ENCODE measurements around the gene PYGB.

Gene PYGB

DNA sequence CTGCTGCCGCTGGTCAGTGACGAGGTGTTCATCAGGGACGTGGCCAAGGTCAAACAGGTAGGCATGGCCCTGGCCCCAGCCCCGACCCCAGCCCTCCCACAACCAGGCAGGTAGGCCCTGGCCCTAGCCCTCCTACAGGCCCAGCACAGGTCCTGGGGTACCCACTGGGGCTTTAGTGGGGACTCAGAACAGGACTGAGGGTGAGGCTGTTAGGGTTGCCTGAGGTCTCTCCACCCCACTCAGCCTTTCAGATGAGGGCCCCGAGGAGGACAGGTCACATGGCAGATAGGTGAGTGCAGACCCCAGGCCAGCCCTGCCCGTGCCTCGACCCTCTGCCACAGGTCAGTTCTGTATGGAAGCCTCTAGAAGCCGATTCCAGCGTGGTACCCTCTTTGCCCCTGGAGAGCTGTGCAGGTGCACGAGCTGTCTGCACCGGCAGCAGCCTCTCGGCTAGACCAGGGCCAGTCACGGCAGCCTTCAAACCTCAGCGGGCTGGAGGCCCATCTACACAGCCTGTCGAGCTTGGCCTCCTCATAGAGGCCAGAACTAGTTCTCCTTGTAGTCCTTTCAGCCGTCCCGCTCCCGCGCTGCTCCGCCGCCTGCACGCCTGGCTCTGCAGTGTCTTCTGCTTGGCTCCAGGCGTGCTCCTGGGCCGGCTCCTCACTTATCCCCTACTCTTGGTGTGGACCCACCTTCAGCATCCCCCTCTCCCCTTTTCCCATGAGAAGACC is 35.5 kb downstream of the PYGB start:
- DNase-seq = no peak

DNA sequence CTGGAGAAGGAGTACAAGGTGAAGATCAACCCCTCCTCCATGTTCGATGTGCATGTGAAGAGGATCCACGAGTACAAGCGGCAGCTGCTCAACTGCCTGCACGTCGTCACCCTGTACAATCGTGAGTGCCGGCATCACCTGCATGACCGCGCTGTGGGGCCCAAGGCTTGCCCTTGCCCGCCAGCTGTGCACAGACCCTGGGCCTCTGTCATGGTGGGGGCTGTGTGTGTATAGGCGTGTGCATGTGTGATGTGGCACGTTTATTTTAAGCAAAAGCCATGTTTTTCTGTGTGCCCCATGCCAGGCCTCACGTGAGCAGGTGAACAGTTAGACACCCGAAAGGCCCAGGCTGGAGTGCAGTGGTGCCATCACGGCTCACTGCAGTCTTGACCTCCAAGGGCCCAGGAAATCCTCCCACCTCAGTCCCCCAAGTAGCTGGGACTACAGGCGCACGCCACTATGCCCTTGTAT is 36.3 kb downstream of the PYGB start:
- no peak for DNase-seq

DNA sequence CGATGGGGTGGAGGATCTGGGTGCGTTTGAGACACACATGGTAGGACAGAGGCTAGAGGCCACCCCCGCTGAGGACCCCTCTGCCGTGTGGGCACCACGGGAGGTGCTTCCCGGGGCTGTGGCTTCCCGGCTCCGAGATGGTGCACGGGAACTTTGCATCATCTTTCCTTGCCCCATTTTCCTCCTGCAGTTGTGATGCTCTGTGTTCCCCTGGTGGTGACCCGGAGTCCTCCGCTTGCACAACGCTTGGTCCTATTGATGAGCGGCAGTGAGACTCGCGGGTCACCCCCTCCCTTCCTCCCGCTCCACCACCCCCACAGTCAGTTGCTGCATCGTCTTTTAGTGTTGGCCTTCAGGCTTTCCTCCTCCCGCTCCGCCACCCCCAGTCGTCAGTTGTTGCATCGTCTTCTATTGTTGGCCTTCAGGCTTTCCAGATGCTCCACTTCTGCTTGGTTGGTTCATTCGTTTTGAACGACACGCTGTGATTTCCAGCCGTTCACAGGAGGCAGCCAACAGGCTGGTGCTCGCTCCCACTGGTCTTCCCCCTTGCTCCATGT is 37.3 kb downstream of the PYGB start:
- no peak for DNase-seq

DNA sequence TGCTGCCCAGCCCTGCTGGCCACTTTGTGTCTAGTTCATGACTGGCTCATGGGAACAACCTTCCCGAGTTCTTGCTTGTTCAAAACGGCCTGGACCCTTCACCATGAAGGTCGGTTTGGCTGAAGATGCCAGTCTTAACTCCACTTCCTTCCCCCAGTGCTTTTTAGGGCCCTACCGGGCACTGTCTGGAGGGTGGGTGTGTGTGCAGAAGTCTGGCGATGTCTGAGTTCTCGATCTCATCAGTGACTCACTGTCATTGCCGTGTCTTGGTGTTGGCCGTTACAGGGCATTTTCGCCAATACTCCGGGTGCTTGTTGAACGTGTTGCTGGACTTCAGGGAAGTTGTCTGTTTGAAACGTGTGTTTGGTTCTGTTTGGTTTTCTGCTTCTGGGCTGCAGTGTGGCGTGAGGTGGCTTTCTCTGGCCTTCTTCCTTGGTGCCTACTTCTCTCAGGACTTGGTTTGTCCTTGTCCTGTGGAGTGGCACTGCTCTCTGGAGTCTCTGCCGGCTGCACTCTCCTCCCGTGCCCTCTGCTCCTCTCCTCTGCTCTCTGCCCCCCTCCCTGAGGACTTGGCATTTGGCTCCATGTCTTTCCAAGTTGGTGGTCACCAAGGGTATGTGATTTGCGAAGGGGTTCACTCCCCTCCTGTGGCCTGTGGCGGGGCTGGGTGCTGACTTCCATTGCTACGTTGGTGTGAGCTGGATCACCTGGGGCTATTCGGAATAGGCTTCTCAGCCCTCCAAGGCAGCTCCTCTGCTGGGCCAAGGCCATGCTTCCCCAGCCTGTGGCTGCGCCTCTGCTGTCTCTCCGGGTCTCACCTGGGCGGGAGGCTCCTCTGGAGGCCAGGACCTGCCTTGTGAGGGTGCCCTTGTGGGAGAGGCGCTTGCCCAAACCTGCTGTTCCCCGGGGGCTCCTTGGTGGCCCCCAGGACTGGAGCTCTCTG is 38.2 kb downstream of the PYGB start:
- DNase-seq = no peak

DNA sequence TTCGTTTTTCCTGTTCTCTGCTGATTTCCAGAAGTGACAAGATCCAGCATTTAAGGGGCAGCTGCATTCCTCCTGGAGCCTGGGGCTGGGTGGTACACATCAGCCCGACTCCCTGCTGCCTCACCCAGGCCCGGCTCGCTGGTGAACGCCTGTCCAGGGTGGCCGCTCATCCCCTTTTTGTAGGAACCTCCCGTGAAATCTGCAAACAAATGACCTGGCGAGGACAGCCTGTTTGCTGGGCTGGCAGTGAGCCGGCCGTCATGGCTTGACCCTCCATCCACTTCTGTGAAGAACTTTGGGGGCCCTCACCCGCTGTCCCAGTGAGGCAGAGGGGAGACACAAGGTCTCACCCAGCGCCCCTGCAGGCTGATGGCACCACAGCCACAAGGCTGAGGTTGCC is 39.0 kb downstream of the PYGB start:
- DNase-seq = no peak

DNA sequence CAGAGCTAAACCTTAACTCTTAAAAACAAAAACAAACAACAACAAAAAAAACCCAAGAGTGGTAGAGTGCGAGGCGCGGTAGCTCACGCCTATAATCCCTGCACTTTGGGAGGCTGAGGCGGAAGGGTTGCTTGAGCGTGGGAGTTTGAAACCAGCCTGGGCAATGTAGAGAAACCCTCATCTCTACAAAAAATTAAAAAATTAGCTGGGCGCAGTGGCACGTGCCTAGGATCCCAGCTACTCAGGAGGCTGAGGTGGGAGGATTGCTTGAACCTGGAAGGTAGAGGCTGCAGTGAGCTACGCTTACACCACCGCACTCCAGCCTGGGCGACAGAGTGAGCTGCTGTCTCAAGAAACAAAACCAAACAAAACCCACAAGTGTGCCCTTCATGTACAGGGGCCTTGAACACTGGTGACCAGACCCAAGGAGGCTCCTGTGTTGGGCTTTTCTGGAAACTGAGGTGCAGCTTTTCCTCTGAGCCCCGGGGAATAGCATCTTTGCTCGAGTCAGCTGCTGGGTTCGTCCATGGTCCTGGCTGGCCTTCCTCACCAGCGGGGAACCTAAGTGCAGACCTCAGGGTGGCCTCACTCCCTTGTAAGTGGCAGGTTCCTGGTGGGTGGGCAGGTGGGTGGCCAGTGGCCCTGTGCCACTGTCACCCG is 39.9 kb downstream of the PYGB start:
- DNase-seq = no peak

DNA sequence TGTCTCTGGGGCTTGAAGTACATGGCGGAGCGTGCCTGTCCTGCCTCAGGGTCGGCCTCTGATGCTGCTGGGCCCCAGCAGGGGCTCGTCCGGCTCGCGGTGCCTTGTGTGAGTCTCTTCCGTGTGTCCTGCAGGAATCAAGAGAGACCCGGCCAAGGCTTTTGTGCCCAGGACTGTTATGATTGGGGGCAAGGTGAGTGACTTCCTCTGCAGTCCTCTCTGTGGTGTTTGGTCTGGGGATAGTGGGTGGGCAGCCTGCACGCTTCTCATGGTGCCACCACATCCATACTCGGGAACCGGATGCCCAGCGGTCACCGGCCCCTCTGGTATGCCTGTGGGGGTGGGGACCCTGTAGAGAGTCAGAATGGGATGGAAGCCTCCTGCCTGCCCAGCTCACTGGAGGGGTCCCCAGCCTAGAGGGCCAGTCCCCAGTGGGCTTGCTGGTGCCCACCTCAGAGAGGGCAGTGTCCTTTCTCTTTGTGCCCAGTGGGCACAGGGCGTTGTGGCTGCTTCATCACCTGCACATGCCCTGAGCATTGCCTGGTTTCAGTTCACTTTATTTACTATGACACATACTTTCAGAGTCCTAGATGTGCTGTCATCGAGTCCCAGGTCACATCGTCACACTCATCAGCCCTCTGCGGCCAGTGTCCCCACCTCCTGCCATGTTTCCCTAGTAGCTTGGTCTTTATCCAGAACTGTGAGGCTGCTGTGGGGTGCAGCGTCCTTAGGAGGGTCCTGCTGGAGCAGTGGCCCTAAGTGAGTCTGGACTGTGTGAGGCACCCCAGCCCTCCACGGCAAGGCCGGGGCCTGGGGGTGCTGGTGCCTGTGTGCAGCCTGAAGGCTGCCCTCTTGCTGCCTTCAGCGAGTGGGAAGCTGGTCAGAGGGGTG is 40.7 kb downstream of the PYGB start:
- DNase-seq = no peak

DNA sequence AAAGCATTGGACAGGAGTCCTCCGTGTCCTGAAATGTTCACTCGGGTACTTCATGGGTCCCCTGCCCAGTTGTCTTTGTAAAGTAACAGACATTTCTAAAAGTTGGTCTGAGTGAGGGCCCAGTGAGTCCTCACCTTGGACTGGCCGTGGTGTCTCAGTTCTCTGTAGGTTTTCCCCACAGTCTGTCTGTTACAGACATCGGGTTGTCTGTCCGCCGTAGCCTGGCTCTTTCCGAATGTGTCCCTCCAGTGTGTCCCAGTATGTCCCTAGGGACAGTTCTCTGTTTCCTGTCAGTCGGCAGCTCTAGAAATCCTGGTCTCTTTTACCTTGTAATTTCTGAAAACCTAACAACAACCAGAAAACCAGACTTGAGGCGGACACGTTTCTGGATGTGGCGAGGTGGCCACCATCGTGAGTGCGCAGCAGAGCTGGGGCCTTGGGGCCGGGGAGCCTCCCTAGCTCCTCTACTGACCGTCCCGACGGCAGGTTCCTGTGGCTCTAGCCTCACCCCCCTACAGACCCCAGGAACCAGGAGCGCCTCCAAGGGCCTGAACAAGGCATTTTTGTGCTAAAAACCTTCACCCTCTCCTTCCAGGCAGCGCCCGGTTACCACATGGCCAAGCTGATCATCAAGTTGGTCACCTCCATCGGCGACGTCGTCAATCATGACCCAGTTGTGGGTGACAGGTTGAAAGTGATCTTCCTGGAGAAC is 42.2 kb downstream of the PYGB start:
- no peak for DNase-seq

DNA sequence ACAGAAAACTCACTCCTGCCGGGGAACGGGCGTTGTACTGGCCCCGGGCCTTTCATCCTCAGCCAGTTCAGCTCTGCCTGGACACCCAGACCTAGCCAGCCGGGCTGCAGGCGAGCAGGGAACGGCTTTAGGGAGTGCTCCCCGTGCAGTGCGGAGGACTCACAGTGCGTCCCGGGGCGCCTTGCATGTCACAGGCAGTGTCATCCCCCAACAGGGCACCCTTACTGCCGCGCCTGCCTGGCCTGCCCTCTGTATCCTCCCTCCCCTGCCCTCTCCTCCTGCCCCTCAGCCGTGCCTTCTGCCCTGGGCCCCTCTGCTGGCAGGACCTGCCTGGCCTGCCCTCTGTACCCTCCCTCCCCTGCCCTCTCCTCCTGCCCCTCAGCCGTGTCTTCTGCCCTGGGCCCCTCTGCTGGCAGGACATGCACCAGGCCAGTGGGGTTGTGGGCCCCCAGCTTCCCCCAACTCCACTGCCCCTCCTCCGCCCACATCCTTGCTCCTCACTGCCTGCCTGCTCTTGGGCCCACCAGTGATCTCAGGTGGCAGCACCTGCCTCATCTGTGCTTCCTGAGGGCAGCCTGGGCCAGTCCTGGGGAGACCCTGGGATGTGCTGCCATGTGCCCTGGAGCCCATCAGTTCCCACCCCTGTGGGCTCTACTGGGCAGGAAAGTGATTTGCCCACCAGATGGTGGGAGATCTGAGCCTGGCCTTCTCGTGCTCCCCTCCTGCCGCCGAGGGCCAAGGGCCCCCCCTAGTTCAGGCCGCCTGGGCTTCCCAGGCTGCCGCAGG is 43.0 kb downstream of the PYGB start:
- no peak for DNase-seq

DNA sequence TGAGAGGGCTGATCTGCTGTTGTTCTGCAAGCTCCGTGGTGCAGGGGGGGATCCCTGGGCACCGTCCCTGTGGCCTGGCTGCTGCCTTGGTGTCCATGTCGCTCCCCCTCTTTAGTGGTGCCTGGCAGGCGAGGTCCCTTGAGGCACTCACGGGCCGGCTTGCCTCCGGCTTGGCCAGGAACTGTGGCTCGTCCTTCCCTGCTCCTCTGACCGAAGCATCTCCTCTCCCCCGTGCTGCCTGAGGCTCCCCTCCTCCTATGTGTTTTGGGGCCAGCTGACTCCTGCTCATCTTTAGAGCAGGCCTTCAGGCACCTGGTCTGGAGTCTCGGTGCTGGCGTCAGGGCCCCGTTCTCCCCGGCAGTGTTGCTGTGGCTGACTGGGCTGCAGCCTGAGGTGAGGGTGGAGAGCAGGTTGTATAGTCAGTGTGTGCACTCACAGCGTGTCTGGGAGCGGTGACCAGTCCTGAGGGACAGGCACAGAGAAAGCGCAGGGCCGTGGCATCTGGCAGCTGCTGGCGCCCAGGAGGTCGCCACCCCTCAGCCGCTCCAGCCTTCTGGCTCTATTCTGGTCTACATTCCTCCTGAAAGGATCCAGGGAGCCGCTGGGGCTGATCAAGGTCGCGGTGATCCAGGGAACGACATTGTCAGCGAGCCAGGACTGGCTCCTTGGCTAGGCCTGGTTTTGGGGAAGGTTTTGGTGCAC is 43.7 kb downstream of the PYGB start:
- no peak for DNase-seq

DNA sequence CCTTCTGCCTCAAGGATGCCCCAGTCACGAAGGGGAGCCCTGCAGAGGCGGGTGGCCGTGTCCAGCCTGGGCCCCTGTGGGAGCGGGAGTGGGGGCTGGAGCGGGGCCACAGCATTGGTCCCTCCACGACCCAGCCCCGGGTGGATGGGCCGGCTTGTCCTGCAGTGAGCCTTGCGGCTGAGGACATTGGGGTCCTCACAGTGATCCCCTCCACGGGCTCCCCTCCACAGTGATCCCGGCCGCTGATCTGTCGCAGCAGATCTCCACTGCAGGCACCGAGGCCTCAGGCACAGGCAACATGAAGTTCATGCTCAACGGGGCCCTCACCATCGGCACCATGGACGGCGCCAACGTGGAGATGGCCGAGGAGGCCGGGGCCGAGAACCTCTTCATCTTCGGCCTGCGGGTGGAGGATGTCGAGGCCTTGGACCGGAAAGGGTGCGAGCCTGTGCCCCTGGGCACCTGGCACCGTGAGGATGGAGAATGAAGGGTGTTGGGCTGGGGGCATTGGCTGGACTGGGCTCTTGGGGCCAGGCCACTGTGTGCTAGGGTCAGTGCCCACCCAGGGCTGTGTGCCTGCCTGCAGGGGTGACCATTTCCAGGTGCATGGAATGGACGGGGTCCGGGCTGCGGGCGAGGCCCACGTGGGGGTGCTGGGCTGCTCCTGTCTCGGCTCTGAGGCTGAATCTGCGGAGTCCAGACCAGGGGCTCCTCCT is 44.4 kb downstream of the PYGB start:
- no peak for DNase-seq

DNA sequence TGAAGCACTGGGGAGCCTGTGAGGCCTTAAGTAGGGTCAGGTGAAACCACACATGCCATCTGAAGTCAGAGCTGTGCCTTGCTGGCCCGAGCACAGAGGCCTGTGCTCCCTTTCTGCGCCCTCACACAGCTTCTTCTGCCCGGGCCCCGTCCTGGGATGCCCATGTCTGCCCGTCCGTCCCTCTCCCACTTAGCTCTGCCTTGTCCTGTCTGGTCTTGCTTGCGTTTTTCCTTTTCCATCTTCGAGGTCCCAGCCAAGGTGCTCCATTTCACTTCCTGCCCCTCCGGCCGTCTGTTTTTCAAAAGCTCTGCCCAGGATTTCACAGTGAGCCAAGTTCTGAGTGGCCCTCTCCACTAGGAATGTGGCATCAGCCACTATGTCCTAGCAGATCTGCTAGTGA is 45.6 kb downstream of the PYGB start:
- no peak for DNase-seq

DNA sequence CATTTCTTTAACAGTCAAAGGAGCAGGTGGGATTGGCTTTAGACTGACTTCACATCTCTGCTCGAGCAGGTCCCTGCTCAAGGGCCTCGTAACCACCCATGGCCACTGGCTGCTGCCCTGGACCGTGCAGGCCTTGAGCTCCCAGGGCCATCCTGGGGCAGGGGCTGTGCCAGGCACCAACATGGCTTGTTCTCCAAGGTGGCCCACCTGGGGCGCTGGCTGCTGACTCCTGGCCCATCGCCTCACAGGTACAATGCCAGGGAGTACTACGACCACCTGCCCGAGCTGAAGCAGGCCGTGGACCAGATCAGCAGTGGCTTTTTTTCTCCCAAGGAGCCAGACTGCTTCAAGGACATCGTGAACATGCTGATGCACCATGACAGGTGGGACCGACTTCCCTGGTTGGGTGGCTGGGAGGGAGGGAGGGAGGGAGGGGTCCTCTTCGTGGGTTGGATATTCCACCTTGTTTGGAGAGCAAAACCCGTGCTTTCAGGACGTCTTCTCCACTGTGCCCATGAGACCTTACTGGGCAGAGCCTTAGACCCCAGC is 46.1 kb downstream of the PYGB start:
- no peak for DNase-seq

DNA sequence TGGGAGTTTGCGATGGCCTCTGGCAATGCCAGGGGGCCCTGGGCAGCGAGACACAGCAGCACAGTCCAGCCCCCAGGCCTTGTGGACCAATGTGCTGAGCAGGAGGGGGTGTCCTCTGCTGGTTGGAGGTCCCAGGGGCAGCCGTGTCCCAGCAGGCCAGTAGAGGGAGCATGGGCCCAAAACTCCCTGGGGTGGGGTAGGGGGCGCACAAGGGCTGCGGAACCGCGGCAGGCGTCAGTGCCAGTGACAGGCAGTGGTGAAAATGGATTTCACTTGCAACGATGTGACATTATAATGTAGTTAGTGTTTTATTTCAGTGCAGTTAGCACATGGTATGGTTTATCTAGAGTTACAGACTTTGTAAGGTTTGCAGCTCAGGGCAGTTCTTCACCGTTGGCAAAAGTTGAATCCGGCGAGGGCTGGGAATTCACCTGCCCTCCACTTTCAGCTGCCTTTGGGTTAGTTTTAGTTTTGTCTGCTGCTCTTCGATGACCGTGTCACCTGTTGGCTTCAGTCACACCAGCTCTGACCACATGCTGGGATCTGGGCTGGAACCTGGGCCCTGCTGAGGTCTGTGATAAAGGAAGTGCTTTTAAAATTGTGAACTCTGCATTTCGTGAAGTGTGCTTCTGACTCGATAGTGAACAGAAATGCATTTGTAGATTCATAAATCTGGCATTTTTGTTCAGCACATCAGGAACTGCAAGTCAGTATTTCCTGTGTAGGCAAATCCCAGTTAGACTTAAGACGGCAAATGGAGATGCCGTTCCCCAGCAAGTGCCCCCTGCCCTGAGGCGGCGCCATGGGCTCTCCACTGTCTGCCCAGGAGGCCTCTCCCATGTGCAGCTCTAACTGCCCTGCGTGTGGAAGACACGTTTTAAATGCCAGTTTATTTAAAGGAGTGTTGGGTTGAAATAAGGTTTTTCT is 46.8 kb downstream of the PYGB start:
- peak; percentile 48 for DNase-seq

DNA sequence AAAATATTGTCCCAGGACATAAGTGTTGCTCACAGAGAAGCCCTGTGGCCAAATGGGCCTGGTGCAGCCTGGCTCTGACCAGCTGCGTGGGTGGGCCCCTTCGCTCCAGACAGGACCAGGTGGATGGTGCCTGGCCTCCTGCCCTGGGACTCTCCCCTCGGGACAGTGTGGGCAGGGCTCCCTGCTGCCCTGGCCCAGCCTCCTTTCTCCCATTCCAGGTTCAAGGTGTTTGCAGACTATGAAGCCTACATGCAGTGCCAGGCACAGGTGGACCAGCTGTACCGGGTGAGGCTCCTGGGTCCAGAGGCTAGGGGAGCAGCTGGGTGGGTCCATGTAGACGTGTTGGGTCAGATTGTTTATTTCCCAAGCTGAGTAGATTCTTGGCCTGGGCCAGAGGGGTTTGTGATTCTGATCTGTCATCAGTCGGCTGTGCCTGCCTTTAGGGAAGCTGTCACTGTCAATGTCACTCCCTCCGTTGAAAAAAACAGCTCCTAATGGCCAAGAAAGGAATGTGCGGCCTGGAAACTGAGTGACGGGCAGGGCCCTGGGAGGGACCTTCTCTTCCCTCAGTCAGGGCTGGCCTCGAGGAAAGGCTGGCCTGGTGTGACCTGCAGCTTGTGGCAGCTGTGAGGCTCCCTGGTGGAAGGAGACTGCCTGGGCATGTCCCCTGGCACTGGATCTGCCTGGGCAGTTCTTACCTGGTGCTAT is 47.7 kb downstream of the PYGB start:
- no peak for DNase-seq

DNA sequence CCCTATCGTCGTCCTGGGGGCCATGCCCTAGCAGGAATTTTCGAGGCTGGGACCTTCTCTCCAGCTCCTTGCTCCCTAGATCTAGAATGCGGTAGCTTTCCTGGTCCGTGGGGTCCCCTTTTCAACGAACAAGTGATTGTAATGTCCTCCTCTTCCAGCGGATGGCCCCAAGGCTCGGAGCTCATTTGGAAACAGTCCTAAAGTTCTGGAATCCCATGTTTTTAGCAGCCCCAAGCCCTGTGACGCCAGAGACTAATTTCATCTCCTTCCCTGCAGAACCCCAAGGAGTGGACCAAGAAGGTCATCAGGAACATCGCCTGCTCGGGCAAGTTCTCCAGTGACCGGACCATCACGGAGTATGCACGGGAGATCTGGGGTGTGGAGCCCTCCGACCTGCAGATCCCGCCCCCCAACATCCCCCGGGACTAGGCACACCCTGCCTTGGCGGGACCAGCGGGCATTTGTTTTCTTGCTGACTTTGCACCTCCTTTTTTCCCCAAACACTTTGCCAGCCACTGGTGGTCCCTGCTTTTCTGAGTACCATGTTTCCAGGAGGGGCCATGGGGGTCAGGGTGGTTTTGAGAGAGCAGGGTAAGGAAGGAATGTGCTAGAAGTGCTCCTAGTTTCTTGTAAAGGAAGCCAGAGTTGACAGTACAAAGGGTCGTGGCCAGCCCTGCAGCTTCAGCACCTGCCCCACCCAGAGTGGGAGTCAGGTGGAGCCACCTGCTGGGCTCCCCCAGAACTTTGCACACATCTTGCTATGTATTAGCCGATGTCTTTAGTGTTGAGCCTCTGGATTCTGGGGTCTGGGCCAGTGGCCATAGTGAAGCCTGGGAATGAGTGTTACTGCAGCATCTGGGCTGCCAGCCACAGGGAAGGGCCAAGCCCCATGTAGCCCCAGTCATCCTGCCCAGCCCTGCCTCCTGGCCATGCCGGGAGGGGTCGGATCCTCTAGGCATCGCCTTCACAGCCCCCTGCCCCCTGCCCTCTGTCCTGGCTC is 48.5 kb downstream of the PYGB start:
- DNase-seq = peak; percentile 5

All from effector CD8-positive, alpha-beta T cell (primary cell).